WTC11 (cell line): ENCODE measurements around the gene ATF7IP. TPM values are rescaled to one million over a fixed set of nuclear protein-coding genes. Genes with fewer than 3 reads are reported as not detected.

Source experiments
- ATAC-seq: fragments of 200-7000 bp; cut with Tn5 transposase; 2 replicates; pipeline ENCODE4 v1.10.0; 2021; ENCODE audit warnings: mild to moderate bottlenecking, moderate library complexity
- CTCF ChIA-PET: fragments of 300-600 bp; sonication (Branson Sonifier 250); formaldehyde crosslinking; loops from one replicate; lab custom pipeline; 2021; ENCODE audit warnings: antibody characterized with exemption; lab: Charles Lee
- POLR2A ChIA-PET: fragments of 350-600 bp; sonication (Branson Sonifier 250); formaldehyde crosslinking; loops from one replicate; lab custom pipeline; 2021; ENCODE audit warnings: antibody characterized with exemption; lab: Charles Lee
- DNase-seq: peaks from one replicate; pipeline ENCODE4 v3.0.0; 2021; ENCODE audit warnings: low spot score
- H3K27ac Mint-ChIP-seq: 2 replicates; pipeline ENCODE4 v1.8.0; 2021; ENCODE audit warnings: mixed read lengths
- H3K27me3 Mint-ChIP-seq: 2 replicates; pipeline ENCODE4 v1.8.0; 2021; ENCODE audit warnings: low read depth, mild to moderate bottlenecking, moderate library complexity, mixed read lengths
- H3K36me3 Mint-ChIP-seq: 2 replicates; pipeline ENCODE4 v1.8.0; 2021; ENCODE audit warnings: mixed read lengths
- H3K4me1 Mint-ChIP-seq: 2 replicates; pipeline ENCODE4 v1.8.0; 2022; ENCODE audit warnings: mixed read lengths
- H3K4me3 Mint-ChIP-seq: 2 replicates; pipeline ENCODE4 v1.8.0; 2021; ENCODE audit warnings: mild to moderate bottlenecking, moderate library complexity, mixed read lengths
- H3K9me3 Mint-ChIP-seq: 2 replicates; pipeline ENCODE4 v1.8.0; 2021; ENCODE audit warnings: mixed read lengths
- ATF1 ChIP-seq: sonication (generic); formaldehyde crosslinking; IDR thresholded peaks from 2 replicates; pipeline ENCODE4 v1.8.1; 2023; ENCODE audit warnings: mild to moderate bottlenecking, moderate library complexity, missing genetic modification reagents
- ETV6 ChIP-seq: sonication (generic); formaldehyde crosslinking; IDR thresholded peaks from 2 replicates; pipeline ENCODE4 v1.8.1; 2022; ENCODE audit warnings: mild to moderate bottlenecking, missing genetic modification reagents
- FOXJ3 ChIP-seq: sonication (generic); formaldehyde crosslinking; IDR thresholded peaks from 2 replicates; pipeline ENCODE4 v1.9.0; 2021; ENCODE audit warnings: missing genetic modification reagents, mild to moderate bottlenecking, borderline replicate concordance
- GRHL2 ChIP-seq: fragments of 250-450 bp; sonication (Bioruptor Pico); IDR thresholded peaks from 2 replicates; pipeline ENCODE4 v1.8.0; 2022; ENCODE audit warnings: mild to moderate bottlenecking, moderate library complexity; ENCODE audit not compliant: insufficient replicate concordance, severe bottlenecking
- NFYB ChIP-seq: sonication (generic); formaldehyde crosslinking; conservative IDR thresholded peaks from 2 replicates; pipeline ENCODE4 v1.8.0; 2022; ENCODE audit warnings: low read depth, missing genetic modification reagents
- NR2C2 ChIP-seq: sonication (generic); formaldehyde crosslinking; IDR thresholded peaks from 2 replicates; pipeline ENCODE4 v1.8.0; 2022; ENCODE audit warnings: mild to moderate bottlenecking, missing genetic modification reagents
- RORB ChIP-seq: fragments of 250-450 bp; sonication (Bioruptor Pico); IDR thresholded peaks from 2 replicates; pipeline ENCODE4 v1.9.0; 2021; ENCODE audit warnings: mild to moderate bottlenecking
- ZNF219 ChIP-seq: sonication (generic); formaldehyde crosslinking; IDR thresholded peaks from 2 replicates; pipeline ENCODE4 v1.8.0; 2023; ENCODE audit warnings: missing genetic modification reagents, mild to moderate bottlenecking, borderline replicate concordance
- total RNA-seq: library from RNA; stranded (reverse); gene quantifications from 3 replicates; pipeline ENCODE4 v1.2.3, GENCODE V29; 2021
- TF ChIP-seq, protein P1 (sequence below): sonication (generic); formaldehyde crosslinking; IDR thresholded peaks from 2 replicates; pipeline ENCODE4 v1.8.0; 2022; ENCODE audit warnings: missing genetic modification reagents
- TF ChIP-seq, protein P2 (sequence below): sonication (generic); formaldehyde crosslinking; IDR thresholded peaks from 2 replicates; pipeline ENCODE4 v1.8.0; 2022; ENCODE audit warnings: mild to moderate bottlenecking, missing genetic modification reagents
- TF ChIP-seq, protein P3 (sequence below): sonication (generic); formaldehyde crosslinking; IDR thresholded peaks from 2 replicates; pipeline ENCODE4 v1.8.1; 2023; ENCODE audit warnings: mild to moderate bottlenecking, missing genetic modification reagents, moderate library complexity
- TF ChIP-seq, protein P4 (sequence below): sonication (generic); formaldehyde crosslinking; IDR thresholded peaks from 2 replicates; pipeline ENCODE4 v1.8.0; 2023; ENCODE audit warnings: missing genetic modification reagents, mild to moderate bottlenecking, borderline replicate concordance
- TF ChIP-seq, protein P5 (sequence below): sonication (generic); formaldehyde crosslinking; IDR thresholded peaks from 2 replicates; pipeline ENCODE4 v1.8.1; 2023; ENCODE audit warnings: mild to moderate bottlenecking, missing genetic modification reagents

The ATF7IP gene
- total RNA-seq, 1 experiment from 2014 or later, result 141 TPM

DNA sequence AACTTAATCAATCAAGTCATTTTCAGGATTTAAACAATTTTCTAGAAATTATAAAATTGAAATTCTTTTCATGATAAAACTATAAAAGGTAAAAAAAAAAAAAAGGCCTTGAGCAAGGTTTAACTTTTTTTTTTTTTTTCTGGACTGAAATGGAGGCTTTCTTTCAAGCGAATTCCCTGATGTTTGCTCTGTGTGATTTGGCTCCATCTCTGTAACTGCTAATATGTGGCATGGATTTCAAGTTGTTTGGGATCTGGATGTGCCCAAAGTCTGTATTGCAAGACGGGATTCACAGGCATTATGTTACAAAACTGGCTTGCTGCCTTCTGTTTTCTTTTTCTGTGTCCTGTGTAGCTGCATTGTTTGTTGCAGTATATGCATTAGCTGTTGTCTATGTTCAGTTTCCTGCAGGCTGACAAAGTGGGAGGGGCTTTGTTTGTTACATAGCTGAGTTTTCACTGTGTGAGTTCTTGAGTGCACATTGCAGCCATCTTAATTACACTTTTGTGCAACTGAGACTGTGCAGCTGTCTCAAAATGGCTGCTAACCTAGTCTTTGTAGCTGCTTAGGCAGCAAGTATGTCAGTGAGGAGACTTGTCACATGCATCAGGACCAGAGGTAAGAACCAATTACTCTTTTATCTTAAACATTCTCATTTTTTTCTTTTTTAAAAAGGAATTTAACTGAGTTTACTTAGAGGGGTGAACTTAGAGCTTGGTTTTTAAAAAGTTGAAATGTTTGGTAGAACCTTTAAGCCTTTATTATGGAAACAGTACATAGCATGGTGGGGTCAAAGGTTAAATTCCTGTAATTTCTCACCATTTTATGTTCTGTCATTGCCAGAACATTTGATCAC is 19.5 kb downstream of the ATF7IP start:
- Mint-ChIP-seq H3K9me3 (peaks cover 3% of the 10 kb centered on the region), H3K27me3 (no peaks in the 10 kb centered on the region), H3K36me3 (peaks cover 9% of the 10 kb centered on the region), H3K27ac (peak overlapping the region; percentile 97), H3K4me1 (peaks cover 76% of the 10 kb centered on the region), H3K4me3 (peak overlapping the region; percentile 50)
- ChIA-PET CTCF (interaction anchor here (0.7 to 2.2 kb wide), 7 partner anchors 20 to 147 kb away, joined by 3 to 7 read pairs (median 3); partner anchors contain the start of gene ATF7IP), POLR2A (interaction anchor here (1.1 to 2.3 kb wide), 4 partner anchors 9 to 127 kb away, joined by 3 to 18 read pairs (median 9); partner anchors contain the start of gene ATF7IP)
- peak; percentile 28 for DNase-seq
- TF ChIP-seq, protein P1, sequence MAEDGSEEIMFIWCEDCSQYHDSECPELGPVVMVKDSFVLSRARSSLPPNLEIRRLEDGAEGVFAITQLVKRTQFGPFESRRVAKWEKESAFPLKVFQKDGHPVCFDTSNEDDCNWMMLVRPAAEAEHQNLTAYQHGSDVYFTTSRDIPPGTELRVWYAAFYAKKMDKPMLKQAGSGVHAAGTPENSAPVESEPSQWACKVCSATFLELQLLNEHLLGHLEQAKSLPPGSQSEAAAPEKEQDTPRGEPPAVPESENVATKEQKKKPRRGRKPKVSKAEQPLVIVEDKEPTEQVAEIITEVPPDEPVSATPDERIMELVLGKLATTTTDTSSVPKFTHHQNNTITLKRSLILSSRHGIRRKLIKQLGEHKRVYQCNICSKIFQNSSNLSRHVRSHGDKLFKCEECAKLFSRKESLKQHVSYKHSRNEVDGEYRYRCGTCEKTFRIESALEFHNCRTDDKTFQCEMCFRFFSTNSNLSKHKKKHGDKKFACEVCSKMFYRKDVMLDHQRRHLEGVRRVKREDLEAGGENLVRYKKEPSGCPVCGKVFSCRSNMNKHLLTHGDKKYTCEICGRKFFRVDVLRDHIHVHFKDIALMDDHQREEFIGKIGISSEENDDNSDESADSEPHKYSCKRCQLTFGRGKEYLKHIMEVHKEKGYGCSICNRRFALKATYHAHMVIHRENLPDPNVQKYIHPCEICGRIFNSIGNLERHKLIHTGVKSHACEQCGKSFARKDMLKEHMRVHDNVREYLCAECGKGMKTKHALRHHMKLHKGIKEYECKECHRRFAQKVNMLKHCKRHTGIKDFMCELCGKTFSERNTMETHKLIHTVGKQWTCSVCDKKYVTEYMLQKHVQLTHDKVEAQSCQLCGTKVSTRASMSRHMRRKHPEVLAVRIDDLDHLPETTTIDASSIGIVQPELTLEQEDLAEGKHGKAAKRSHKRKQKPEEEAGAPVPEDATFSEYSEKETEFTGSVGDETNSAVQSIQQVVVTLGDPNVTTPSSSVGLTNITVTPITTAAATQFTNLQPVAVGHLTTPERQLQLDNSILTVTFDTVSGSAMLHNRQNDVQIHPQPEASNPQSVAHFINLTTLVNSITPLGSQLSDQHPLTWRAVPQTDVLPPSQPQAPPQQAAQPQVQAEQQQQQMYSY (CRISPR knock-in tag), result peak; percentile 96
- TF ChIP-seq, protein P2, sequence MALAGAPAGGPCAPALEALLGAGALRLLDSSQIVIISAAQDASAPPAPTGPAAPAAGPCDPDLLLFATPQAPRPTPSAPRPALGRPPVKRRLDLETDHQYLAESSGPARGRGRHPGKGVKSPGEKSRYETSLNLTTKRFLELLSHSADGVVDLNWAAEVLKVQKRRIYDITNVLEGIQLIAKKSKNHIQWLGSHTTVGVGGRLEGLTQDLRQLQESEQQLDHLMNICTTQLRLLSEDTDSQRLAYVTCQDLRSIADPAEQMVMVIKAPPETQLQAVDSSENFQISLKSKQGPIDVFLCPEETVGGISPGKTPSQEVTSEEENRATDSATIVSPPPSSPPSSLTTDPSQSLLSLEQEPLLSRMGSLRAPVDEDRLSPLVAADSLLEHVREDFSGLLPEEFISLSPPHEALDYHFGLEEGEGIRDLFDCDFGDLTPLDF (CRISPR knock-in tag), result no peak
- peak; percentile 83 for ATAC-seq

DNA sequence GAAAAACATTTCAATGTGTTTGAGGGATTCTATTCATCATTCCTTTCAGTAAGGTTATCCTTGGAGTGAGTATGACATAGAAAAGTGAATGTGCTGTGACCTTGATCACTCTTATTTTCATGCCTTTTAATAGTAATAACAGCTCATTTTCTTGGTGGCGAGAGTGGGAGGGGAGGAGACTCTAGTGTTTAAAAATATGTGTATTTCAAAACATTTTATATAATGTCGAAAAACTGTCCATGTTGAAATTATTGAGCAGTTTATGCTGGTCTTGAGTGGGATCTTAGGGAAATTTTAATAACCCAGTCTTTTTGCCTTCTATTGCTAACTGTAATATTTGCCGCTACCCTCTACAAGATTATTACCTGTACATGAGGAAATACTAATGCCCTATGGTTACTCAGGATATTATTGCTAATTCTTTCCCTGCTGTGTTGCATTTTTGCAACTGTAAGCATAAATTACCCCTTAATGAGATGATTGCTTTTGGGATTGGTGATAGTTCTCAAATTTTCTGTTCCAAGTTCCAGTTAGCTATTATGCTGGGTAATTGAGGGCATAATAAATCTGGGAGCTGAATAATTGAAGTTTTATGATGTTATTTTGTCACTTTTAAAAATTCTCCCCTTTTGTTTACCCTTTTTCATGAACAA is 21.9 kb downstream of the ATF7IP start:
- DNase-seq, result no peak
- Mint-ChIP-seq H3K36me3 (no peaks in the 10 kb centered on the region), H3K4me3 (no peak overlapping the region), H3K27me3 (no peaks in the 10 kb centered on the region), H3K27ac (peak overlapping the region; percentile 88), H3K9me3 (no peaks in the 10 kb centered on the region), H3K4me1 (peaks cover 79% of the 10 kb centered on the region)
- no peak for ATAC-seq
- no peak for TF ChIP-seq ATF1 (CRISPR knock-in tag)
- TF ChIP-seq NFYB (CRISPR knock-in tag), result no peak
- TF ChIP-seq, protein P3, sequence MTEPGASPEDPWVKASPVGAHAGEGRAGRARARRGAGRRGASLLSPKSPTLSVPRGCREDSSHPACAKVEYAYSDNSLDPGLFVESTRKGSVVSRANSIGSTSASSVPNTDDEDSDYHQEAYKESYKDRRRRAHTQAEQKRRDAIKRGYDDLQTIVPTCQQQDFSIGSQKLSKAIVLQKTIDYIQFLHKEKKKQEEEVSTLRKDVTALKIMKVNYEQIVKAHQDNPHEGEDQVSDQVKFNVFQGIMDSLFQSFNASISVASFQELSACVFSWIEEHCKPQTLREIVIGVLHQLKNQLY (CRISPR knock-in tag), result no peak
- TF ChIP-seq GRHL2 (CRISPR knock-in tag), result no peak
- TF ChIP-seq, protein P4, sequence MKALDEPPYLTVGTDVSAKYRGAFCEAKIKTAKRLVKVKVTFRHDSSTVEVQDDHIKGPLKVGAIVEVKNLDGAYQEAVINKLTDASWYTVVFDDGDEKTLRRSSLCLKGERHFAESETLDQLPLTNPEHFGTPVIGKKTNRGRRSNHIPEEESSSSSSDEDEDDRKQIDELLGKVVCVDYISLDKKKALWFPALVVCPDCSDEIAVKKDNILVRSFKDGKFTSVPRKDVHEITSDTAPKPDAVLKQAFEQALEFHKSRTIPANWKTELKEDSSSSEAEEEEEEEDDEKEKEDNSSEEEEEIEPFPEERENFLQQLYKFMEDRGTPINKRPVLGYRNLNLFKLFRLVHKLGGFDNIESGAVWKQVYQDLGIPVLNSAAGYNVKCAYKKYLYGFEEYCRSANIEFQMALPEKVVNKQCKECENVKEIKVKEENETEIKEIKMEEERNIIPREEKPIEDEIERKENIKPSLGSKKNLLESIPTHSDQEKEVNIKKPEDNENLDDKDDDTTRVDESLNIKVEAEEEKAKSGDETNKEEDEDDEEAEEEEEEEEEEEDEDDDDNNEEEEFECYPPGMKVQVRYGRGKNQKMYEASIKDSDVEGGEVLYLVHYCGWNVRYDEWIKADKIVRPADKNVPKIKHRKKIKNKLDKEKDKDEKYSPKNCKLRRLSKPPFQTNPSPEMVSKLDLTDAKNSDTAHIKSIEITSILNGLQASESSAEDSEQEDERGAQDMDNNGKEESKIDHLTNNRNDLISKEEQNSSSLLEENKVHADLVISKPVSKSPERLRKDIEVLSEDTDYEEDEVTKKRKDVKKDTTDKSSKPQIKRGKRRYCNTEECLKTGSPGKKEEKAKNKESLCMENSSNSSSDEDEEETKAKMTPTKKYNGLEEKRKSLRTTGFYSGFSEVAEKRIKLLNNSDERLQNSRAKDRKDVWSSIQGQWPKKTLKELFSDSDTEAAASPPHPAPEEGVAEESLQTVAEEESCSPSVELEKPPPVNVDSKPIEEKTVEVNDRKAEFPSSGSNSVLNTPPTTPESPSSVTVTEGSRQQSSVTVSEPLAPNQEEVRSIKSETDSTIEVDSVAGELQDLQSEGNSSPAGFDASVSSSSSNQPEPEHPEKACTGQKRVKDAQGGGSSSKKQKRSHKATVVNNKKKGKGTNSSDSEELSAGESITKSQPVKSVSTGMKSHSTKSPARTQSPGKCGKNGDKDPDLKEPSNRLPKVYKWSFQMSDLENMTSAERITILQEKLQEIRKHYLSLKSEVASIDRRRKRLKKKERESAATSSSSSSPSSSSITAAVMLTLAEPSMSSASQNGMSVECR (CRISPR knock-in tag), result no peak
- no peak for TF ChIP-seq NR2C2
- TF ChIP-seq FOXJ3 (CRISPR knock-in tag), result no peak
- no peak for TF ChIP-seq ZNF219 (CRISPR knock-in tag)
- TF ChIP-seq RORB, result no peak
- TF ChIP-seq ETV6, result no peak
- TF ChIP-seq, protein P5, sequence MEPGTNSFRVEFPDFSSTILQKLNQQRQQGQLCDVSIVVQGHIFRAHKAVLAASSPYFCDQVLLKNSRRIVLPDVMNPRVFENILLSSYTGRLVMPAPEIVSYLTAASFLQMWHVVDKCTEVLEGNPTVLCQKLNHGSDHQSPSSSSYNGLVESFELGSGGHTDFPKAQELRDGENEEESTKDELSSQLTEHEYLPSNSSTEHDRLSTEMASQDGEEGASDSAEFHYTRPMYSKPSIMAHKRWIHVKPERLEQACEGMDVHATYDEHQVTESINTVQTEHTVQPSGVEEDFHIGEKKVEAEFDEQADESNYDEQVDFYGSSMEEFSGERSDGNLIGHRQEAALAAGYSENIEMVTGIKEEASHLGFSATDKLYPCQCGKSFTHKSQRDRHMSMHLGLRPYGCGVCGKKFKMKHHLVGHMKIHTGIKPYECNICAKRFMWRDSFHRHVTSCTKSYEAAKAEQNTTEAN (CRISPR knock-in tag), result no peak
- ChIA-PET POLR2A (interaction anchor here (1.1 kb wide), 1 partner anchor 21 kb away, joined by 6 read pairs; no protein-coding TSS in a partner anchor), CTCF (no interaction called here)
